Liver (tissue), 3 donors: ENCODE results near the gene CD19.

Experiments
- CTCF ChIP-seq: fragments of 150-350 bp; IDR thresholded peaks from 2 replicates; pipeline ENCODE4 v1.5.1; 2017; ENCODE audit warnings: improper control_type of control experiment, low read depth, low read length; ENCODE audit not compliant: missing input control
- EGR1 ChIP-seq, 2 donors: IDR thresholded peaks; 2 replicates each; pipeline ENCODE4 v1.6.1; 2016 to 2018; ENCODE audit warnings: antibody characterized with exemption in 2 of 2, low read depth in 2 of 2
- FOXA1 ChIP-seq: IDR thresholded peaks from 2 replicates; pipeline ENCODE4 v1.6.1; 2016; ENCODE audit warnings: antibody characterized with exemption
- GABPA ChIP-seq, 2 donors: IDR thresholded peaks in 1 of 2; conservative IDR thresholded peaks in 1 of 2; 2 replicates each; pipeline ENCODE4 v1.6.1; 2016; ENCODE audit warnings: antibody characterized with exemption in 2 of 2, mild to moderate bottlenecking in 1 of 2, moderate library complexity in 1 of 2
- MAX ChIP-seq: IDR thresholded peaks from 2 replicates; pipeline ENCODE4 v1.6.1; 2016; ENCODE audit warnings: antibody characterized with exemption
- RAD21 ChIP-seq, 2 donors: IDR thresholded peaks; 2 replicates each; pipeline ENCODE4 v1.6.1; 2016; ENCODE audit warnings: antibody characterized with exemption in 2 of 2, mild to moderate bottlenecking in 2 of 2
- RXRA ChIP-seq, 2 donors: IDR thresholded peaks; 2 replicates each; pipeline ENCODE4 v1.6.1; 2017 to 2018; ENCODE audit warnings: antibody characterized with exemption in 2 of 2, mild to moderate bottlenecking in 1 of 2
- ZBTB33 ChIP-seq: IDR thresholded peaks from 2 replicates; pipeline ENCODE4 v1.6.1; 2016; ENCODE audit warnings: antibody characterized with exemption
- donor health status: healthy.
- donor health status: healthy.

- TF ChIP-seq FOXA1 (no peak), CTCF (no peak), RAD21 (IDR thresholded peaks at IDR 0.05) (no peak), RXRA (IDR thresholded peaks at IDR 0.05) (no peak), ZBTB33 (no peak), EGR1 (IDR thresholded peaks at IDR 0.05; ENCODE audit: low read depth in 2 of 2) (no peak), GABPA (IDR thresholded peaks at IDR 0.05 in 1 of 2, conservative IDR thresholded peaks at IDR 0.05 in 1 of 2) (no peak), MAX (no peak)
Observed at GRCh38 chr16:28936784-28937155, 5.0 kb downstream of the CD19 start.
